T-helper 9 cell (primary cell): ENCODE results near the gene SASS6.

ENCODE experiments used
- DNase-seq: peaks from one replicate; pipeline ENCODE4 v3.0.0-alpha.2; 2020

The SASS6 gene

DNA sequence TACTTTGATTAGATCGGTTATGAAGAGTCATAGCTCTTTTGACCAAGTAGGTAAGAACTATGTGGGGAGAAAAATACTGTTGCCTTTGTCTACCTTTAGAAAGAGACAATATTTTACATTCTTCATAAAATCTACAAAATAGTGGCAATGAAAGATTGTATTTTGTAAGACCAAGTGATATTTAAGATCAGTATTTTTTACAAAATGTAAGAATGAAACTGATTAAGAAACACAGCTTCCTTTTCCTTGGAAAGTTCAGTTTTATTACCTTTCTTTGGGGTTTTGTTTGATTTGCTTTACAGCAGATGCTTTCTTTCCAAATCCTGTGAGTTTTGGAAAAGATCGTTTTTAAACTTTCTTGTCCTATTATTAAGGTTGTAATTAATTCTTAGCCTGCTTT lies 93.1 kb downstream of the SASS6 start:
- DNase-seq = no peak

DNA sequence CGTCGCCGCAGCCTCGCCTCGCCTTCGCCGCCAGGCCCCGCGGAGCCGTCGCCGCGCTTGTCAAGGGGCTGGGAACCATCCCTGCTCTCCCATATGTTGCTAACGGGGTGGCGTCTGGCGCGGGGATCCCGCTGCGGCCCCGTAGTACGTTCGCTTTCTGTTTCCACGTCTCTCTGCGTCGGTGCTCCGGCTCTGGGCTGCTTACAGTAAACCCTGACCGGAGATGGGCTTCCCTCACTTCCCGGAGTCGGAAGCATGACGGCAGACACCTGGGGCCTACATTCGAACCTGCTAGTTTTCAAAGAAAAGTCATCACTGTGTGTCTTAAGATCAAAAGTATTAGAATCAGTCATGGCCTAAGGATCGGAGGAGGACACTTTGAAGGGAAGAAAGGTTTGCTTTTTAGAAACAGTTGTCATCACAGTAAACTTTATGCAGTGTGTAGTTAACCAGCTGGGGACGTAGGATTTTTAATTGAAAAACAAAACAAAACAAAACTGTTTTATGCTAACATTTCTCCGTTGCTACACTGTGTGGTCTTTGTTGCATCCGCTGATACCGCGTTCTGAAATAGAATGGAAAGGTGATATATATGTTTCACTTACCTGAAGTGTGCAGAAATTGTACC lies 94.0 kb downstream of the SASS6 start:
- DNase-seq = peak; percentile 57

- DNase-seq = peak; percentile 86
These were observed 94.6 kb downstream of the SASS6 start for GRCh38 chr1:100037927-100038659.

GRCh38 chr1:100037656-100037926 lies 95.1 kb downstream of the SASS6 start:
- DNase-seq = no peak

DNA sequence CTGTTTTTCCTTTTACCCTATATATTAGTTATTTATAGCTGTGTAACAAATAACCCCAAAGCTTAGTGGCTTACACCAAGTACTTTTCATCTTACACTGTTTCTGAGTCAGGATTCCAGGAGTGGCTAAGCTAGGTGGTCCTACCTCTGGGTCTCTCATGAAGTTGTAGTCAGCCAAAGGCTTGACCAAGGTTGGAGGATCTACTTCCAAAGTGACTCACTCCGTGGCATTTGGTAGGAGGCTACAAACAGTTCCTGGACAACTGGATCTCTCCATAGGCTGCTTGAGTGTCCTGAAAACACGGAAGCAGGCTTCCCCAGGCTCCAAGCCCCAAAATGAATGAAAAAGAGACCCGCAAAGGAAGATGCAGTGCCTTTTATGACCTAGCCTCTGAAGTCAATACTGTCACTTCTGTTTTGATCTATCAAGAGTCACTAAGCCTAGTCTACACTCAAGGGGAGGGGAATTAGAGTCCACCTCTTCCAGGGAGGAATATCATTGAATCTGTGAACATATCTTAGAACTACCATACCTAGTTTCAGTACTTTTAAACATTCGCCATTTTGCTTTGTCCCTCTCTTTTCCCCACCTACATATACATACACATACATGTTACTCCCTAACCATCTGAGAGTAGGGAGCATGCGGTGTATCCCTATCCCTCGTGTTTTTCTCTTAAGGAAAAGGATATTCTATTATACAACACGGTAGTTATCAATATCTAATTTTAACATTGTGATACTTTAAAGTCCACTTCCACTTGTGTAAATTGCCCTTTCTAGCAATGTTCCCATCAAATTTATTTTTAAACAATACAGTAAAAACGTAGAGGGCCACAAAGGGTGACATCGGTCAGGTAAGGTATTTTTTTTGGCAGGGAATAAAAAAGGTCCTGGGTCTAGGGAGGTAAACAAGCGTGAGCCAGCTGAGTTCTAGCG lies 95.7 kb downstream of the SASS6 start:
- no peak for DNase-seq

GRCh38 chr1:100035214-100035613 lies 97.5 kb downstream of the SASS6 start:
- no peak for DNase-seq

- no peak for DNase-seq
These were observed 98.3 kb downstream of the SASS6 start for GRCh38 chr1:100034470-100034869.
